NOMO-1 treated with DMSO at 0.1 percent for 48 hours (cell line): ENCODE measurements around the gene BTBD9.

ENCODE experiments used
- DNase-seq: peaks from one replicate; lab custom pipeline; 2025; ENCODE audit not compliant: unreplicated experiment; lab: John Stamatoyannopoulos, UW

BTBD9 gene

GRCh38 chr6:38307740-38308139 lies 332.0 kb downstream of the BTBD9 start:
- DNase-seq: no peak

- DNase-seq: no peak
Observed at GRCh38 chr6:38306931-38307330, 332.8 kb downstream of the BTBD9 start.

- DNase-seq: no peak
Observed at GRCh38 chr6:38305995-38306681, 333.6 kb downstream of the BTBD9 start.

- no peak for DNase-seq
Observed at GRCh38 chr6:38302838-38303237, 336.9 kb downstream of the BTBD9 start.

GRCh38 chr6:38302081-38302480 lies 337.6 kb downstream of the BTBD9 start:
- DNase-seq: no peak

GRCh38 chr6:38290133-38290799 lies 349.5 kb downstream of the BTBD9 start:
- DNase-seq: no peak

- DNase-seq: no peak
Observed at GRCh38 chr6:38287487-38287886, 352.2 kb downstream of the BTBD9 start.

- no peak for DNase-seq
Observed at GRCh38 chr6:38284802-38285394, 354.8 kb downstream of the BTBD9 start.

- no peak for DNase-seq
Observed at GRCh38 chr6:38283734-38284362, 355.9 kb downstream of the BTBD9 start.

- DNase-seq: no peak
Observed at GRCh38 chr6:38282911-38283310, 356.8 kb downstream of the BTBD9 start.

GRCh38 chr6:38281126-38281525 lies 358.6 kb downstream of the BTBD9 start:
- no peak for DNase-seq

- no peak for DNase-seq
Observed at GRCh38 chr6:38279963-38280588, 359.7 kb downstream of the BTBD9 start.

- DNase-seq: no peak
Observed at GRCh38 chr6:38279423-38279822, 360.3 kb downstream of the BTBD9 start.

GRCh38 chr6:38273325-38273724 lies 366.4 kb downstream of the BTBD9 start:
- DNase-seq: no peak

- no peak for DNase-seq
Observed at GRCh38 chr6:38272222-38272621, 367.5 kb downstream of the BTBD9 start.

- no peak for DNase-seq
Observed at GRCh38 chr6:38271081-38271480, 368.6 kb downstream of the BTBD9 start.

GRCh38 chr6:38270367-38270766 lies 369.4 kb downstream of the BTBD9 start:
- no peak for DNase-seq

GRCh38 chr6:38269461-38270172 lies 370.1 kb downstream of the BTBD9 start:
- DNase-seq: no peak

- DNase-seq: no peak
Observed at GRCh38 chr6:38268342-38268741, 371.4 kb downstream of the BTBD9 start.

- DNase-seq: no peak
Observed at GRCh38 chr6:38266921-38267354, 372.8 kb downstream of the BTBD9 start.

GRCh38 chr6:38264605-38265004 lies 375.1 kb downstream of the BTBD9 start:
- no peak for DNase-seq
